Spleen (tissue), 11 donors: ENCODE data around the gene TMPRSS11D. TPM values are rescaled to one million over a fixed set of nuclear protein-coding genes. Genes with fewer than 3 reads are reported as not detected.
A peak's percentile ranks its signal among the peaks of the same experiment; 100 is the strongest.

Source experiments
- DNase-seq: peaks from one replicate; pipeline ENCODE4 v3.0.0-alpha.2; 2020
- H3K27ac ChIP-seq, 8 donors: fragments of 200-600 bp; sonication (generic) in 7 of 8; 1 replicate in 4 of 8; 2 replicates in 4 of 8; pipeline versions ENCODE4 v1.5.0 to v1.8.0; 2016 to 2021; ENCODE audit warnings: inconsistent platforms in 4 of 8, mild to moderate bottlenecking in 4 of 8, moderate library complexity in 1 of 8
- H3K27me3 ChIP-seq, 7 donors: fragments of 200-600 bp; sonication (generic) in 6 of 7; replicated peaks in 1 of 7; 1 replicate in 4 of 7; 2 replicates in 3 of 7; pipeline versions ENCODE4 v1.5.0 to v1.8.0; 2016 to 2021; ENCODE audit warnings: inconsistent platforms in 3 of 7, mild to moderate bottlenecking in 1 of 7
- H3K36me3 ChIP-seq, 6 donors: fragments of 200-600 bp; sonication (generic) in 5 of 6; 1 replicate in 4 of 6; 2 replicates in 2 of 6; pipeline versions ENCODE4 v1.5.0 to v1.8.0; 2016 to 2021; ENCODE audit warnings: inconsistent platforms in 2 of 6
- H3K4me1 ChIP-seq, 6 donors: fragments of 200-600 bp; sonication (generic) in 5 of 6; 1 replicate in 3 of 6; 2 replicates in 3 of 6; pipeline versions ENCODE4 v1.5.0 to v1.8.0; 2016 to 2021; ENCODE audit warnings: inconsistent platforms in 3 of 6
- H3K4me3 ChIP-seq, 8 donors: fragments of 200-600 bp; sonication (generic) in 7 of 8; 1 replicate in 4 of 8; 2 replicates in 4 of 8; pipeline versions ENCODE4 v1.5.0 to v1.8.0; 2016 to 2021; ENCODE audit warnings: inconsistent platforms in 4 of 8, mild to moderate bottlenecking in 4 of 8, moderate library complexity in 2 of 8
- H3K9me3 ChIP-seq, 8 donors: fragments of 200-600 bp; sonication (generic) in 7 of 8; 1 replicate in 4 of 8; 2 replicates in 4 of 8; pipeline versions ENCODE4 v1.5.0 to v1.8.0; 2016 to 2021; ENCODE audit warnings: inconsistent platforms in 4 of 8
- CTCF ChIP-seq, 11 experiments: fragments of 200-600 bp in 7 of 11; fragments of 450-650 bp in 4 of 11; sonication (generic) in 4 of 11; IDR thresholded peaks in 8 of 11; conservative IDR thresholded peaks in 3 of 11; 1 replicate in 7 of 11; 2 replicates in 4 of 11; pipeline versions ENCODE4 v1.4.0 to v1.8.0; 2016 to 2021; ENCODE audit warnings: antibody characterized with exemption in 11 of 11, inconsistent platforms in 4 of 11, mild to moderate bottlenecking in 1 of 11
- POLR2A ChIP-seq, 3 donors: fragments of 450-650 bp; IDR thresholded peaks; one replicate each; pipeline ENCODE4 v1.5.1; 2017; ENCODE audit warnings: antibody characterized with exemption in 3 of 3, mild to moderate bottlenecking in 1 of 3
- POLR2AphosphoS5 ChIP-seq, 3 donors: sonication (generic); formaldehyde crosslinking; IDR thresholded peaks; one replicate each; pipeline ENCODE4 v1.5.1; 2017; ENCODE audit warnings: antibody characterized with exemption in 3 of 3
- WGBS, 5 donors: extraction: QIAGEN DNeasy Blood & Tissue Kit in 3 of 5; methylation state at CpG; one replicate each; pipeline versions ENCODE4 v1.1.5 to v1.1.7; 2013 to 2018; 5-methylcytosine and 5-hydroxymethylcytosine counted together
- intact Hi-C: fragments of 100-400 bp; cut with DNase I; formaldehyde crosslinking; loops from one replicate; pipeline ENCODE4 v1.15.0; 2023; ENCODE audit warnings: low total_unique reads
- polyA plus RNA-seq, 3 donors: library from polyadenylated mRNA; stranded (reverse); fragments of 200-250 nt; gene quantifications; one replicate each; pipeline ENCODE4 v1.2.1, GENCODE V29; 2013
- total RNA-seq, 7 donors: library from RNA; depleted of rRNA in 3 of 7; stranded (reverse); fragments of >200 nt in 3 of 7; fragmentation: NEBNext Ultra II Directional in 4 of 7; extraction: Animal tissue kit (Norgen Biotek cat#: 25700) in 4 of 7; gene quantifications; one replicate each; pipeline versions ENCODE4 v1.1.0 to v1.2.1, GENCODE V29; 2016 to 2021
- donor health status: healthy with polysubstance abuse.
- donor health status: DM: no; HTN: no; CAD: no; lungs with moderate emphysema.
- donor health status: DM: no; HTN: no; CAD: no.
- donor health status: Bipolar disorder and iron deficiency.
- donor health status: healthy.
- donor health status: DM: no; HTN: no; CAD: no.
- donor health status: DM: yes; HTN: yes; CAD: no.

Gene TMPRSS11D
- total and polyA plus RNA-seq, 10 donors: 0.02 to 0.06 TPM; not detected in 8

GRCh38 chr4:67928546-67928945 lies 44.7 kb upstream of the TMPRSS11D start:
- TF ChIP-seq POLR2AphosphoS5 (IDR thresholded peaks at IDR 0.05) (no peak), POLR2A (IDR thresholded peaks at IDR 0.05) (no peak), CTCF (IDR thresholded peaks at IDR 0.05 in 8 of 11, conservative IDR thresholded peaks at IDR 0.05 in 3 of 11) (no peak)
- H3K9me3 ChIP-seq: peaks cover 0 to 6% (median 0%) of the 10 kb centered on the region in 8 donors
- H3K27ac ChIP-seq: no peak overlapping the region
- no peak for DNase-seq
- no peak overlapping the region for H3K4me3 ChIP-seq
- 27 to 37% (median 32%) methylated on average over 3 of the region's 3 CpGs for WGBS, 5 donors
- H3K27me3 ChIP-seq: no peaks in the 10 kb centered on the region
- H3K4me1 ChIP-seq: no peaks in the 10 kb centered on the region
- no peaks in the 10 kb centered on the region for H3K36me3 ChIP-seq
- intact Hi-C loops: no loop called here

- Histone ChIP-seq H3K27me3 (no peaks in the 10 kb centered on the region), H3K4me1 (no peaks in the 10 kb centered on the region), H3K27ac (no peak overlapping the region), H3K9me3 (peaks cover 0 to 6% (median 0%) of the 10 kb centered on the region in 8 donors), H3K36me3 (no peaks in the 10 kb centered on the region), H3K4me3 (no peak overlapping the region)
- no peak for TF ChIP-seq POLR2AphosphoS5 (IDR thresholded peaks at IDR 0.05)
- no peak for TF ChIP-seq POLR2A (IDR thresholded peaks at IDR 0.05)
- TF ChIP-seq CTCF (IDR thresholded peaks at IDR 0.05 in 8 of 11, conservative IDR thresholded peaks at IDR 0.05 in 3 of 11): no peak
- peak; percentile 66 for DNase-seq
- intact Hi-C loops: no loop called here
- WGBS, 5 donors: 75 to 96% (median 91%) methylated on average over 2 to 3 of the region's 3 CpGs
Observed at GRCh38 chr4:67927251-67927650, 43.4 kb upstream of the TMPRSS11D start.

GRCh38 chr4:67926485-67926884 lies 42.7 kb upstream of the TMPRSS11D start:
- intact Hi-C loops: no loop called here
- H3K9me3 ChIP-seq: peaks cover 0 to 6% (median 0%) of the 10 kb centered on the region in 8 donors
- H3K4me1 ChIP-seq: no peaks in the 10 kb centered on the region
- 81 to 92% (median 87%) methylated on average over 7 of the region's 7 CpGs for WGBS, 5 donors
- no peak overlapping the region for H3K27ac ChIP-seq
- no peaks in the 10 kb centered on the region for H3K36me3 ChIP-seq
- no peak overlapping the region for H3K4me3 ChIP-seq
- TF ChIP-seq CTCF (IDR thresholded peaks at IDR 0.05 in 8 of 11, conservative IDR thresholded peaks at IDR 0.05 in 3 of 11) (no peak), POLR2AphosphoS5 (IDR thresholded peaks at IDR 0.05) (no peak), POLR2A (IDR thresholded peaks at IDR 0.05) (no peak)
- peak; percentile 54 for DNase-seq
- H3K27me3 ChIP-seq: no peaks in the 10 kb centered on the region

- no peak overlapping the region for H3K27ac ChIP-seq
- H3K27me3 ChIP-seq: no peaks in the 10 kb centered on the region
- H3K4me3 ChIP-seq: no peak overlapping the region
- TF ChIP-seq POLR2AphosphoS5 (IDR thresholded peaks at IDR 0.05): no peak
- no peak for TF ChIP-seq CTCF (IDR thresholded peaks at IDR 0.05 in 8 of 11, conservative IDR thresholded peaks at IDR 0.05 in 3 of 11)
- no peak for TF ChIP-seq POLR2A (IDR thresholded peaks at IDR 0.05)
- peaks cover 0 to 6% (median 0%) of the 10 kb centered on the region in 8 donors for H3K9me3 ChIP-seq
- no peak for DNase-seq
- intact Hi-C loops: no loop called here
- H3K36me3 ChIP-seq: no peaks in the 10 kb centered on the region
- WGBS, 5 donors: 49 to 86% (median 73%) methylated on average over 4 of the region's 4 CpGs
- H3K4me1 ChIP-seq: no peaks in the 10 kb centered on the region
Observed at GRCh38 chr4:67922697-67923096, 38.9 kb upstream of the TMPRSS11D start.
